GM18907 (cell line): ENCODE data around the gene BORCS6.
"Not testable (repeated sequence)": the region's sequence is repeated elsewhere in the genome, so short reads cannot be mapped to it uniquely, and the experiment has no call there.

Experiments used
- ATAC-seq: cut with Tn5 transposase; IDR thresholded peaks from one replicate; pipeline ENCODE4 v1.9.1; 2021; ENCODE audit warnings: mild to moderate bottlenecking, moderate library complexity; ENCODE audit not compliant: unreplicated experiment

The BORCS6 gene

GRCh38 chr17:8175795-8176196 lies 14.2 kb downstream of the BORCS6 start:
- peak; percentile 7 for ATAC-seq

GRCh38 chr17:8173871-8174322 lies 16.1 kb downstream of the BORCS6 start:
- no peak for ATAC-seq

- peak; percentile 76 for ATAC-seq
These were observed 16.7 kb downstream of the BORCS6 start for GRCh38 chr17:8173056-8173870.

GRCh38 chr17:8170186-8170585 lies 19.8 kb downstream of the BORCS6 start:
- ATAC-seq, result not testable (repeated sequence)

- no peak for ATAC-seq
These were observed 22.5 kb downstream of the BORCS6 start for GRCh38 chr17:8167526-8167925.

- ATAC-seq, result no peak
These were observed 23.2 kb downstream of the BORCS6 start for GRCh38 chr17:8166731-8167130.

GRCh38 chr17:8164815-8165131 lies 25.2 kb downstream of the BORCS6 start:
- ATAC-seq, result no peak

- no peak for ATAC-seq
These were observed 25.8 kb downstream of the BORCS6 start for GRCh38 chr17:8163978-8164814.

- ATAC-seq, result no peak
These were observed 26.7 kb downstream of the BORCS6 start for GRCh38 chr17:8162997-8163977.

- peak; percentile 50 for ATAC-seq
These were observed 27.6 kb downstream of the BORCS6 start, which contains the start of gene VAMP2 for GRCh38 chr17:8162233-8162996. Gene VAMP2, minus strand, starts transcription at chr17:8162948. Its CDS starts 69 bp downstream, at chr17:8162879.

GRCh38 chr17:8161289-8162232 lies 28.4 kb downstream of the BORCS6 start:
- ATAC-seq, result no peak

GRCh38 chr17:8160741-8161221 lies 29.2 kb downstream of the BORCS6 start:
- ATAC-seq, result no peak

- no peak for ATAC-seq
These were observed 29.8 kb downstream of the BORCS6 start for GRCh38 chr17:8160224-8160577.

- no peak for ATAC-seq
These were observed 30.3 kb downstream of the BORCS6 start for GRCh38 chr17:8159459-8160223.

- no peak for ATAC-seq
These were observed 31.0 kb downstream of the BORCS6 start for GRCh38 chr17:8159032-8159400.

- ATAC-seq, result no peak
These were observed 31.5 kb downstream of the BORCS6 start for GRCh38 chr17:8158267-8159031.

GRCh38 chr17:8156246-8156992 lies 33.6 kb downstream of the BORCS6 start:
- ATAC-seq, result peak; percentile 80
